LNCAP (cell line): Measurements from ENCODE around the gene HGS.
A peak's percentile ranks its signal among the peaks of the same experiment; 100 is the strongest.

ENCODE experiments used
- CTCF ChIP-seq: fragments of 450-650 bp; IDR thresholded peaks from 2 replicates; pipeline ENCODE4 v1.5.1; 2017; ENCODE audit warnings: mild to moderate bottlenecking

The HGS gene

GRCh38 chr17:81722184-81723120 is 38.6 kb downstream of the HGS start:
- TF ChIP-seq CTCF, result no peak

GRCh38 chr17:81723651-81724209 is 39.9 kb downstream of the HGS start:
- no peak for TF ChIP-seq CTCF

GRCh38 chr17:81725439-81725838 is 41.6 kb downstream of the HGS start:
- no peak for TF ChIP-seq CTCF

- TF ChIP-seq CTCF, result no peak
Measured at GRCh38 chr17:81726004-81726403, 42.2 kb downstream of the HGS start.

GRCh38 chr17:81727324-81728031 is 43.7 kb downstream of the HGS start:
- no peak for TF ChIP-seq CTCF

- TF ChIP-seq CTCF, result peak; percentile 96
Measured at GRCh38 chr17:81733507-81734404, 49.9 kb downstream of the HGS start.
